HCT116 (cell line): ENCODE measurements around the gene TSKU.

Experiments used
- CEBPB ChIP-seq: IDR thresholded peaks from 2 replicates; pipeline ENCODE4 v1.6.1; 2012; ENCODE audit warnings: low read depth
- POLR2A ChIP-seq: IDR thresholded peaks from 2 replicates; pipeline ENCODE4 v1.7.0; 2011; ENCODE audit warnings: borderline replicate concordance; ENCODE audit not compliant: insufficient read depth, insufficient read length; ENCODE audit errors: extremely low read depth
- TF ChIP-seq, protein P1 (sequence below): IDR thresholded peaks from 2 replicates; pipeline ENCODE4 v1.6.1; 2012; ENCODE audit warnings: low read depth
- TF ChIP-seq, protein P2 (sequence below), 3 experiments: fragments of 200-600 bp in 1 of 3; sonication (generic) in 1 of 3; IDR thresholded peaks in 2 of 3; conservative IDR thresholded peaks in 1 of 3; 2 replicates each; pipeline ENCODE4 v1.5.1; 2012 to 2017; ENCODE audit warnings: low read depth in 2 of 3, low read length in 2 of 3, antibody characterized with exemption in 1 of 3, borderline replicate concordance in 1 of 3, control low read depth in 1 of 3, mild to moderate bottlenecking in 1 of 3, mixed read lengths in 1 of 3, mixed run types in 1 of 3, moderate library complexity in 1 of 3; ENCODE audit not compliant: insufficient read depth in 1 of 3

DNA sequence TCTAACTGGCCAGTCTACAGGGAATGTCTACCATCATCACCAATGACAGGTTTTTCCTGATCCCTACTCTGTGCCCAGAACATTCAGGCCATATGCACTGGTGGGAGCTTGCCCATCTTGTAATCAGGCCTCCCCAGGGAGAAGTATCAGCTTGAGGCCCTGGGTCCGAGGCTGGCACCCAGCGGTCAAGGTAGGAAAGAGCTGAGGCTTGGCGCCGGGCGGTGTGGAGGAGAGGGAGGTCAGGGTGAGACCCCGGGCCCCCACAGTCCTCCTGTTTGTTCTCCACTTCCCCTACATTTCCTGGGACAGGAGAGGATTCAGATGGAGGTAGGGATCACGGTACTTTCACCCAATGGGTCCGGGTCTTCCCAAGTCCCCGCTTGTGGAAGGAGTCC lies 15.5 kb downstream of the TSKU start:
- TF ChIP-seq CEBPB, result no peak
- TF ChIP-seq, protein P1, sequence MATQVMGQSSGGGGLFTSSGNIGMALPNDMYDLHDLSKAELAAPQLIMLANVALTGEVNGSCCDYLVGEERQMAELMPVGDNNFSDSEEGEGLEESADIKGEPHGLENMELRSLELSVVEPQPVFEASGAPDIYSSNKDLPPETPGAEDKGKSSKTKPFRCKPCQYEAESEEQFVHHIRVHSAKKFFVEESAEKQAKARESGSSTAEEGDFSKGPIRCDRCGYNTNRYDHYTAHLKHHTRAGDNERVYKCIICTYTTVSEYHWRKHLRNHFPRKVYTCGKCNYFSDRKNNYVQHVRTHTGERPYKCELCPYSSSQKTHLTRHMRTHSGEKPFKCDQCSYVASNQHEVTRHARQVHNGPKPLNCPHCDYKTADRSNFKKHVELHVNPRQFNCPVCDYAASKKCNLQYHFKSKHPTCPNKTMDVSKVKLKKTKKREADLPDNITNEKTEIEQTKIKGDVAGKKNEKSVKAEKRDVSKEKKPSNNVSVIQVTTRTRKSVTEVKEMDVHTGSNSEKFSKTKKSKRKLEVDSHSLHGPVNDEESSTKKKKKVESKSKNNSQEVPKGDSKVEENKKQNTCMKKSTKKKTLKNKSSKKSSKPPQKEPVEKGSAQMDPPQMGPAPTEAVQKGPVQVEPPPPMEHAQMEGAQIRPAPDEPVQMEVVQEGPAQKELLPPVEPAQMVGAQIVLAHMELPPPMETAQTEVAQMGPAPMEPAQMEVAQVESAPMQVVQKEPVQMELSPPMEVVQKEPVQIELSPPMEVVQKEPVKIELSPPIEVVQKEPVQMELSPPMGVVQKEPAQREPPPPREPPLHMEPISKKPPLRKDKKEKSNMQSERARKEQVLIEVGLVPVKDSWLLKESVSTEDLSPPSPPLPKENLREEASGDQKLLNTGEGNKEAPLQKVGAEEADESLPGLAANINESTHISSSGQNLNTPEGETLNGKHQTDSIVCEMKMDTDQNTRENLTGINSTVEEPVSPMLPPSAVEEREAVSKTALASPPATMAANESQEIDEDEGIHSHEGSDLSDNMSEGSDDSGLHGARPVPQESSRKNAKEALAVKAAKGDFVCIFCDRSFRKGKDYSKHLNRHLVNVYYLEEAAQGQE, result no peak
- TF ChIP-seq, protein P2, sequence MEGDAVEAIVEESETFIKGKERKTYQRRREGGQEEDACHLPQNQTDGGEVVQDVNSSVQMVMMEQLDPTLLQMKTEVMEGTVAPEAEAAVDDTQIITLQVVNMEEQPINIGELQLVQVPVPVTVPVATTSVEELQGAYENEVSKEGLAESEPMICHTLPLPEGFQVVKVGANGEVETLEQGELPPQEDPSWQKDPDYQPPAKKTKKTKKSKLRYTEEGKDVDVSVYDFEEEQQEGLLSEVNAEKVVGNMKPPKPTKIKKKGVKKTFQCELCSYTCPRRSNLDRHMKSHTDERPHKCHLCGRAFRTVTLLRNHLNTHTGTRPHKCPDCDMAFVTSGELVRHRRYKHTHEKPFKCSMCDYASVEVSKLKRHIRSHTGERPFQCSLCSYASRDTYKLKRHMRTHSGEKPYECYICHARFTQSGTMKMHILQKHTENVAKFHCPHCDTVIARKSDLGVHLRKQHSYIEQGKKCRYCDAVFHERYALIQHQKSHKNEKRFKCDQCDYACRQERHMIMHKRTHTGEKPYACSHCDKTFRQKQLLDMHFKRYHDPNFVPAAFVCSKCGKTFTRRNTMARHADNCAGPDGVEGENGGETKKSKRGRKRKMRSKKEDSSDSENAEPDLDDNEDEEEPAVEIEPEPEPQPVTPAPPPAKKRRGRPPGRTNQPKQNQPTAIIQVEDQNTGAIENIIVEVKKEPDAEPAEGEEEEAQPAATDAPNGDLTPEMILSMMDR (IDR thresholded peaks at IDR 0.05 in 2 of 3, conservative IDR thresholded peaks at IDR 0.05 in 1 of 3; ENCODE audit: borderline replicate concordance in 1 of 3, insufficient read depth in 1 of 3, low read depth in 2 of 3, low read length in 2 of 3), result no peak
- no peak for TF ChIP-seq POLR2A
